Measurements from ENCODE around the gene LRP10.
"Not testable (repeated sequence)": the region's sequence is repeated elsewhere in the genome, so short reads cannot be mapped to it uniquely, and the experiment has no call there.

The LRP10 gene

GRCh38 chr14:22871224-22872032 is at the start of gene LRP10:
Gene LRP10, plus strand, starts transcription at chr14:22871740. Its CDS starts 564 bp downstream, at chr14:22872304.
- peak; percentile 66 for DNase-seq (ENCODE audit: low read depth)
- peak within 1 kb of the TSS; percentile 85 for H3K4me3 ChIP-seq (ENCODE audit: low read length)
- TF ChIP-seq CTCF (conservative IDR thresholded peaks at IDR 0.05; ENCODE audit: low read depth, low read length): no peak

GRCh38 chr14:22822016-22822570 is 49.4 kb upstream of the LRP10 start:
- no peak for DNase-seq (ENCODE audit: low read depth)
- H3K4me3 ChIP-seq (ENCODE audit: low read length): peak overlapping the region; percentile 31
- no peak for TF ChIP-seq CTCF (conservative IDR thresholded peaks at IDR 0.05; ENCODE audit: low read depth, low read length)

- peak overlapping the region; percentile 31 for H3K4me3 ChIP-seq (ENCODE audit: low read length)
- DNase-seq (ENCODE audit: low read depth): peak; percentile 54
- TF ChIP-seq CTCF (conservative IDR thresholded peaks at IDR 0.05; ENCODE audit: low read depth, low read length): peak; percentile 88
These were observed 48.9 kb upstream of the LRP10 start for GRCh38 chr14:22822571-22823098.

- H3K4me3 ChIP-seq (ENCODE audit: low read length): no peak overlapping the region
- no peak for DNase-seq (ENCODE audit: low read depth)
- TF ChIP-seq CTCF (conservative IDR thresholded peaks at IDR 0.05; ENCODE audit: low read depth, low read length): no peak
These were observed 46.7 kb upstream of the LRP10 start for GRCh38 chr14:22824711-22825359.

- DNase-seq (ENCODE audit: low read depth): not testable (repeated sequence)
These were observed 42.4 kb upstream of the LRP10 start for GRCh38 chr14:22829076-22829660.

GRCh38 chr14:22829661-22830442 is 41.7 kb upstream of the LRP10 start, which contains the start of gene MRPL52:
Gene MRPL52, plus strand, starts transcription at chr14:22829887. Its CDS starts 26 bp downstream, at chr14:22829913.
- DNase-seq (ENCODE audit: low read depth): no peak
- TF ChIP-seq CTCF (conservative IDR thresholded peaks at IDR 0.05; ENCODE audit: low read depth, low read length): no peak
- H3K4me3 ChIP-seq (ENCODE audit: low read length): peak within 1 kb of the TSS; percentile 76

More at GRCh38 chr14:22829076-22829660, 42.4 kb upstream of the LRP10 start:
- H3K4me3 ChIP-seq (ENCODE audit: low read length): peak overlapping the region; percentile 76

Data from retinal pigment epithelial cell (primary cell).